ENCODE data around the gene CLDN10. TPM values are rescaled to one million over a fixed set of nuclear protein-coding genes. Genes with fewer than 3 reads are reported as not detected.
A peak's percentile ranks its signal among the peaks of the same experiment; 100 is the strongest.

CLDN10 gene
- total RNA-seq, 4 donors from 2014 or later = not detected

- H3K4me1 ChIP-seq = no peaks in the 10 kb centered on the region
- no peak for DNase-seq
- TF ChIP-seq EP300 (IDR thresholded peaks at IDR 0.05; ENCODE audit: low read depth) = no peak
- TF ChIP-seq POLR2AphosphoS5 (IDR thresholded peaks at IDR 0.05) = no peak
- no peak for TF ChIP-seq POLR2A (IDR thresholded peaks at IDR 0.05)
- TF ChIP-seq, protein P1, sequence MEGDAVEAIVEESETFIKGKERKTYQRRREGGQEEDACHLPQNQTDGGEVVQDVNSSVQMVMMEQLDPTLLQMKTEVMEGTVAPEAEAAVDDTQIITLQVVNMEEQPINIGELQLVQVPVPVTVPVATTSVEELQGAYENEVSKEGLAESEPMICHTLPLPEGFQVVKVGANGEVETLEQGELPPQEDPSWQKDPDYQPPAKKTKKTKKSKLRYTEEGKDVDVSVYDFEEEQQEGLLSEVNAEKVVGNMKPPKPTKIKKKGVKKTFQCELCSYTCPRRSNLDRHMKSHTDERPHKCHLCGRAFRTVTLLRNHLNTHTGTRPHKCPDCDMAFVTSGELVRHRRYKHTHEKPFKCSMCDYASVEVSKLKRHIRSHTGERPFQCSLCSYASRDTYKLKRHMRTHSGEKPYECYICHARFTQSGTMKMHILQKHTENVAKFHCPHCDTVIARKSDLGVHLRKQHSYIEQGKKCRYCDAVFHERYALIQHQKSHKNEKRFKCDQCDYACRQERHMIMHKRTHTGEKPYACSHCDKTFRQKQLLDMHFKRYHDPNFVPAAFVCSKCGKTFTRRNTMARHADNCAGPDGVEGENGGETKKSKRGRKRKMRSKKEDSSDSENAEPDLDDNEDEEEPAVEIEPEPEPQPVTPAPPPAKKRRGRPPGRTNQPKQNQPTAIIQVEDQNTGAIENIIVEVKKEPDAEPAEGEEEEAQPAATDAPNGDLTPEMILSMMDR (IDR thresholded peaks at IDR 0.05) = no peak
- in situ Hi-C loops (cut with MboI; ENCODE audit: low pct_ligation_motif_present in 1 of 4, low pct_unique_long_range_greater_than_20kb in 1 of 4, low sequenced_read_pairs in 3 of 4) = loop anchor here in 2 of 4 donors (10.0 to 25.0 kb wide), 2 partner anchors 220 to 223 kb away; no protein-coding TSS in a partner anchor
- intact Hi-C loops (cut with DNase I; ENCODE audit: low total_unique reads) = no loop called here
- WGBS, 2 donors (ENCODE audit: low coverage in 1 of 2) = 80 to 81% methylated on average over 7 of the region's 7 CpGs
- no peak overlapping the region for H3K27ac ChIP-seq
- H3K4me3 ChIP-seq = no peak overlapping the region
- H3K9me3 ChIP-seq = no peaks in the 10 kb centered on the region
- no peaks in the 10 kb centered on the region for H3K36me3 ChIP-seq
- H3K27me3 ChIP-seq = no peaks in the 10 kb centered on the region
These were observed 62.2 kb downstream of the CLDN10 start for GRCh38 chr13:95614641-95615245.

DNA sequence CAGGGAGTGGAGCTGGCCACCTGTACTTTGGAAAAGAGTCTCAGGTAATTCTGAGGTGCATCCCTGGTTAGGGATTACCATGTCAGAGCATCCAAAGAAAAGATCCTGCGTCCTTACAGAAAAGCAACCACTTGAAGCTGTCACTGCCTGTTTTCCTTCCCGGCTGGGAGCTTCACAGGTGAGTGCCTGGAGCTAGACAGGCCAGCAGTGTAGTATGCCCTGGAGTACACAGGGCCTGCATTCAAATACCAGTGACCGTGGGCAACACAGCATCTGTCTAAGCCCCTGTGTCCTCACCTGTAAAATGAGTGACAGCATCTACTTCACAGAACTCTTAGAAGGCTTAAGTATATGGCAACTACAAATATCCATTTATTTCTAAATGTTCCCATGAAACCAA, 63.0 kb downstream of the CLDN10 start:
- DNase-seq = no peak
- WGBS, 2 donors (ENCODE audit: low coverage in 1 of 2) = 92 to 100% methylated on average over 1 to 3 of the region's 3 CpGs
- intact Hi-C loops (cut with DNase I; ENCODE audit: low total_unique reads) (no loop called here), in situ Hi-C loops (cut with MboI; ENCODE audit: low pct_ligation_motif_present in 1 of 4, low pct_unique_long_range_greater_than_20kb in 1 of 4, low sequenced_read_pairs in 3 of 4) (loop anchor here in 2 of 4 donors (10.0 to 25.0 kb wide), 2 partner anchors 219 to 222 kb away; no protein-coding TSS in a partner anchor)
- TF ChIP-seq EP300 (IDR thresholded peaks at IDR 0.05; ENCODE audit: low read depth) (no peak), POLR2A (IDR thresholded peaks at IDR 0.05) (no peak), POLR2AphosphoS5 (IDR thresholded peaks at IDR 0.05) (no peak)
- TF ChIP-seq, protein P1 (IDR thresholded peaks at IDR 0.05) = no peak
- H3K9me3 ChIP-seq = no peaks in the 10 kb centered on the region
- H3K4me3 ChIP-seq = no peak overlapping the region
- peaks cover 0 to 3% (median 0%) of the 10 kb centered on the region in 4 donors for H3K4me1 ChIP-seq
- H3K36me3 ChIP-seq = no peaks in the 10 kb centered on the region
- no peaks in the 10 kb centered on the region for H3K27me3 ChIP-seq
- H3K27ac ChIP-seq = no peak overlapping the region

DNA sequence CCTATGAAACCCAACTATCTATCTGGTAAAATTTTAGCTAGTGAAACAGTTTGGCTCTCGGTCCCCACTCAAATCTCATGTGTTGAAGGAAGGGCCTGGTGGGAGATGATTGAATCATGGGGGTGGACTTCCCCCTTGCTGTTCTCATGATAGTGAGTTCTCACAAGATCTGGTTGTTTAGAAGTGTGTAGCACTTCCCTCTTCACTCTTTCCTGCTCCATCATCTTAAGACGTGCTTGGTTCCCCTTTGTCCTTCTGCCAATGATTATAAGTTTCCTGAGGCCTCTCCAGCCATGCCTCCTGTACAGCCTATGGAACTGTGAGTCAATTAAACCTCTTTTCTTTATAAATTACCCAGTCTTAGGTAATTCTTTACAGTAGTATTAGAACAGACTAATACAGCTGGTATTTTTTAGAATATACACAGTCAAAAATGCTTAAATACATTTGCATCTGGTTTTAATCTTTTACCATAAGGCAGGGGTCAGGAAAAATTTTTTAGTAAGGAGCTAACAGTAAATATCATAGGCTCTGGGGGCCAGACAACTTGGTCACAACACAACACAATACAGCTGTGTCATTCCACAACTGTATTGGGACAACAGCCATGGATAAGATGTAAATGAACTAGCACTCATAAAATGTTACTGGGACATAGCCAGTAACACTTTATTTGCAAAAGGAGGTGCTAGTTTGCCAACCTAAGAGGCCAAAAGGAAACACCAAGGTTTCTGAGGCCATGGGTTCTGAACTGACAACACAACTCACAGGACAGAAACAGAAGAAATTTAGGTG, 67.7 kb downstream of the CLDN10 start:
- intact Hi-C loops (cut with DNase I; ENCODE audit: low total_unique reads) = no loop called here
- Histone ChIP-seq H3K27me3 (no peaks in the 10 kb centered on the region), H3K36me3 (no peaks in the 10 kb centered on the region), H3K4me1 (peaks cover 0 to 18% (median 6%) of the 10 kb centered on the region in 4 donors), H3K27ac (peak overlapping the region in 2 of 4 donors; percentile 11 to 46), H3K4me3 (no peak overlapping the region), H3K9me3 (no peaks in the 10 kb centered on the region)
- TF ChIP-seq, protein P1 (IDR thresholded peaks at IDR 0.05) = no peak
- TF ChIP-seq POLR2AphosphoS5 (IDR thresholded peaks at IDR 0.05) = no peak
- no peak for TF ChIP-seq EP300 (IDR thresholded peaks at IDR 0.05; ENCODE audit: low read depth)
- TF ChIP-seq POLR2A (IDR thresholded peaks at IDR 0.05) = no peak
- in situ Hi-C loops (cut with MboI; ENCODE audit: low pct_ligation_motif_present in 1 of 4, low pct_unique_long_range_greater_than_20kb in 1 of 4, low sequenced_read_pairs in 3 of 4) = loop anchor here in 2 of 4 donors (10.0 to 25.0 kb wide), 2 partner anchors 215 to 217 kb away; no protein-coding TSS in a partner anchor
- 70 to 73% methylated on average over 2 of the region's 2 CpGs for WGBS, 2 donors (ENCODE audit: low coverage in 1 of 2)
- DNase-seq = no peak

GRCh38 chr13:95620825-95621498, 68.4 kb downstream of the CLDN10 start:
- Histone ChIP-seq H3K27ac (peak overlapping the region in 3 of 4 donors; percentile 11 to 46 (median 11)), H3K36me3 (no peaks in the 10 kb centered on the region)
- intact Hi-C loops (cut with DNase I; ENCODE audit: low total_unique reads) = no loop called here

More at GRCh38 chr13:95620825-95621498, 68.4 kb downstream of the CLDN10 start:
- Histone ChIP-seq H3K9me3 (no peaks in the 10 kb centered on the region), H3K4me1 (peaks cover 0 to 18% (median 6%) of the 10 kb centered on the region in 4 donors), H3K4me3 (no peak overlapping the region), H3K27me3 (no peaks in the 10 kb centered on the region)
- 63 to 70% methylated on average over 7 to 10 of the region's 10 CpGs for whole genome bisulfite sequencing, 2 donors (ENCODE audit: low coverage in 1 of 2)
- TF ChIP-seq, protein P1 (IDR thresholded peaks at IDR 0.05) = no peak
- no peak for TF ChIP-seq EP300 (IDR thresholded peaks at IDR 0.05; ENCODE audit: low read depth)
- TF ChIP-seq POLR2AphosphoS5 (IDR thresholded peaks at IDR 0.05) = no peak
- no peak for TF ChIP-seq POLR2A (IDR thresholded peaks at IDR 0.05)
- in situ Hi-C loops (cut with MboI; ENCODE audit: low pct_ligation_motif_present in 1 of 4, low pct_unique_long_range_greater_than_20kb in 1 of 4, low sequenced_read_pairs in 3 of 4) = loop anchor here in 2 of 4 donors (10.0 to 25.0 kb wide), 2 partner anchors 214 to 216 kb away; no protein-coding TSS in a partner anchor
- no peak for DNase-seq

Data from transverse colon (tissue), 4 donors.